NCI-H1048 (cell line): ENCODE data around the gene MRAP2.
"Not testable (repeated sequence)": the region's sequence is repeated elsewhere in the genome, so short reads cannot be mapped to it uniquely, and the experiment has no call there.

Experiments
- DNase-seq: peaks from one replicate; lab custom pipeline; 2025; lab: John Stamatoyannopoulos, UW

MRAP2 gene

GRCh38 chr6:84077645-84078044, 44.1 kb downstream of the MRAP2 start:
- DNase-seq: no peak

GRCh38 chr6:84078335-84078734, 44.8 kb downstream of the MRAP2 start:
- DNase-seq: no peak

- DNase-seq: no peak
Observed at GRCh38 chr6:84081222-84081621, 47.6 kb downstream of the MRAP2 start.

DNA sequence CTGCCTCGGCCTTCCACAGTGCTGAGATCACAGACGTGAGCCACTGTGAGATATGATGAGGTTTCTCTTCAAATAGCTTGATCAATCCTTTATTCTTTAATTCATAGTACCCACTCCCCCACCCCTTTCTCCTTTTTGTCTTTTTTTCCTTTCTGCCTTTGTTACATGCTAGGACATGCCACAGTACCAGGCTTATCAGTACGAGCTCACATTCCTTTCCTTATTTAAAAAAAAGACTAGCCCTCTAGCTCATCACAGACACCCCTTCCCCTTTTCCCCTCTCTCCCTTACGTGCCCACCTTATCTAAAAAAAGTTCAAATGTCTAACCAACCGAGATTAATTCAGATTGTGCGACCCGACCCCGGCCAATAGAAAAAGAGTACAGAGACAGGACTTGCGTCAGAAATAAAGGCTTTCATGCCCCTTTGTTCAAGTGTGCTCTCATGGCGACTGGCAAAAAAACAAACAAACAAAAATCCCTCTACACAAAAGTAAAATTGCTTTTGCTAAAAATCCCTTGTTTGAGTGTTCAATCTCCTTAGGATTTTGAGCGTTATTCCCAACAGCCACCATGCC, 49.2 kb downstream of the MRAP2 start:
- DNase-seq: no peak

- DNase-seq: not testable (repeated sequence)
Observed at GRCh38 chr6:84084705-84085104, 51.1 kb downstream of the MRAP2 start.

- no peak for DNase-seq
Observed at GRCh38 chr6:84086056-84086455, 52.5 kb downstream of the MRAP2 start.

- DNase-seq: no peak
Observed at GRCh38 chr6:84086545-84087429, 53.2 kb downstream of the MRAP2 start.

DNA sequence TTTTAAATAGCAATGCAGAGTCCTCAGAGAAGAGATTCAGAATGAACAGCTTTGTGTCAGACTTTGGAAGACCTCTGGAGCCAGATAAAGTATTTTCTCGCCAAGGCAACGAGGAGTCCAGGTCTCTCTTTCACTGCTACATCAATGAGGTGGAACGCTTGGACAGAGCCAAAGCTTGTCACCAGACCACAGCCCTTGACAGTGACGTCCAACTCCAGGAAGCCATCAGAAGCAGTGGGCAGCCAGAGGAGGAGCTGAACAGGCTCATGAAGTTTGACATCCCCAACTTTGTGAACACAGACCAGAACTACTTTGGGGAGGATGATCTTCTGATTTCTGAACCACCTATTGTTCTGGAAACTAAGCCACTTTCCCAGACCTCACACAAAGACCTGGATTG, 55.5 kb downstream of the MRAP2 start:
- DNase-seq: no peak

DNA sequence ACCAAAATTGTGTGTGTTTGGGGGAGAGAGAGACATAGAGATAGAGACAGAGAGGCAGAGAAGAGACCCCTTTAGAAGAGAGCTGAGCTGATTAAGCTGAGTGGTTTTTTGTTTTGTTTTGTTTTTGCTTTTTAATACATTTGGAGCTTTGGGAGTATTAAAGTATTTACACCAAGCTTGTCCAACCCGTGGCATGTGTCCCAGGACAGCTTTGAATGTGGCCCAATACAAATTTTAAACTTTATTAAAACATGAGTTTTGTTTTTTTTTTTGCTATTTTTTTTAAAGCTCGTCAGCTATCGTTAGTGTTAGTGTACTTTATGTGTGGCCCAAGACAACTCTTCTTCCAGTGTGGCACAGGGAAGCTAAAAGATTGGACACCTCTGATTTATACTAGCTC, 56.0 kb downstream of the MRAP2 start:
- DNase-seq: no peak

GRCh38 chr6:84093441-84094435, 60.2 kb downstream of the MRAP2 start:
- no peak for DNase-seq

DNA sequence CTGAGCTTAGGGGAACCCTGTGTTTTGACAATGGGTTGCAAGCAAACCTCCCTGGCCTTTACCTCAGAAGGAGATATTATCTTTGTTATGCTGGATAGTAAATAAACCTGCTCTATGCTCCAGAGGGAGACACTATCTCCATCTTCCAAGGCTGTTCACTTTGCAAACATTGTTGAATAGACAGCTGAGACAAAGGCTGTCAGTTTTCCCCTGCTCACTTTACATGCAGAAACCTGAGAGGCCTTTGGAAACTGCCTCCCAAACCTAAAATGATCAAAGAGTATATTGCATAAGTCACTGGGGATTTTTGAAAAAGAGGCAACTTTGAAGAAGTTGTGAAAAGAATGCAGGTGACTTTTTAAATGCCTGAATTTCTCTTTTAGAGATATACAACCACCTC, 61.6 kb downstream of the MRAP2 start:
- no peak for DNase-seq

- no peak for DNase-seq
Observed at GRCh38 chr6:84103029-84103428, 69.5 kb downstream of the MRAP2 start.

DNA sequence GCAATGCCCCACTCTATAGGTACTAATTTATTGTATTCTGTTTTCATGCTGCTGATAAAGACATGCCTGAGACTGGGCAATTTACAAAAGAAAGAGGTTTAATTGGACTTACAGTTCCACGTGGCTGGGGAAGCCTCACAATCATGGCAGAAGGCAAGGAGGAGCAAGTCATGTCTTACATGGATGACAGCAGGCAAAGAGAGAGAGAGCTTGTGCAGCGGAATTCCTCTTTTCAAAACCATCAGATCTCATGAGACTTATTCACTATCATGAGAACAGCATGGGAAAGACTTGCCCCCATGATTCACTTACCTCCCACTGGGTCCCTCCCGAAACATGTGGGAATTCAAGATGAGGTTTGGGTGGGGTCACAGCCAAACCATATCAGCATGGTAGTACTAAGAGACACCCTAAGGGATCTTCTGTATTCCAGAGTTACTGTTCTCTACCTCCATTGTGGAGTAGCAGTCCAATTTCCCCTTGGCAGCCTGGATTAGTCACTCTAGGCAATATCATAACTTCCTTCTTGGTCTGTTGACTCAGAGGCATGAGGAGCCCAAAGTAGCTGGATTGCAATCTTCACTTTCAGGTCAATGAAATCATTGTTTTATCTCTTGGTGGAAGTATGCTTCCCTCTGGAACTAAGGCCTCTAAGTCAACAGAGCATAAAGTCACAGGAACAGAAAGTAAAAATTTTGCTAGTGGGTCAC, 71.8 kb downstream of the MRAP2 start:
- not testable (repeated sequence) for DNase-seq

- DNase-seq: no peak
Observed at GRCh38 chr6:84107495-84107894, 73.9 kb downstream of the MRAP2 start.

- not testable (repeated sequence) for DNase-seq
Observed at GRCh38 chr6:84111351-84111750, 77.8 kb downstream of the MRAP2 start.

DNA sequence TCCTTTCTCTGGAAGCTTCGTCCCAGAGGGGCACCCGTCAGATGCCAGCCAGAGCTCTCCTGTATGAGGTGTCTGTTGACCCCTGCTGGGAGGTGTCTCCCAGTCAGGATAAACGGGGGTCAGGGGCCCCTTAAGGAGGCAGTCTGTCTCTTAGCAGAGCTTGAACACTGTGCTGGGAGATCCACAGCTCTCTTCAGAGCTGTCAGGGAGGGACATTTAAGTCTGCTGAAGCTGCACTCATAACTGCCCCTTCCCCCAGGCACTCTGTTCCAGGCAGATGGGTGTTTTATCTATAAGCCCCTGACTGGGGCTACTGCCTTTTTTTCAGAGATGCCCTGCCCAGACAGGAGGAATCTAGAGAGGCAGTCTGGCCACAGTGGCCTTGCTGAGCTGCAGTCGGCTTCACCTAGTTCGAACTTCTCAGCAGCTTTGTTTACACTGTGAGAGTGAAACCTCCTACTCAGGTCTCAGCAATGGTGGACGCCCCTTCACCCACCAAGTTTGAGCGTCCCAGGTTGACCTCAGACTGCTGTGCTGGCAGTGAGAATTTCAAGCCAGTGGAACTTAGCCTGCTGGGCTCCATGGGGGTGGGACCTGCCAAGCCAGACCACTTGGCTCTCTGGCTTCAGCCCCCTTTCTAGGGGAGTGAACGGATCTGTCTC, 81.5 kb downstream of the MRAP2 start:
- DNase-seq: not testable (repeated sequence)

DNA sequence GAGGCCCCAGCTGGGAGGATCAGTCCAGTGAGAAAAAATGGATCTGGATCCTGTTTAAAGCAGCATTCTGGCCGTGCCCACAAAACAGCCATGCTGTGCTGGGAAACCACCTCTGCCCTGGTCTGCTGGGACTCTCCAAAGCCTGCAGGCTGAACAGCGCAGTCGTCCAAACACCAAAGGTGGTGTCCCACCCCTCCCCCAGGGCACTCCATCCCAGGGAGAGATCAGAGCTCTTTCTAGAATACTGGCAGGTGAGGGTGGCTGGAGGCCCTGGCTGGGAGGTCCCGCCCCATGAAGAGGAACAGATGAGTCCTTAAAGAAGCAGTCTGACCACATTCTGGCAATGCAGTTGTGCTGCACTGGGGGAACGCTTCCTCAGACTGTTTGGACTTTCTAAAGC, 84.6 kb downstream of the MRAP2 start:
- no peak for DNase-seq

GRCh38 chr6:84119277-84119676, 85.7 kb downstream of the MRAP2 start:
- DNase-seq: no peak

DNA sequence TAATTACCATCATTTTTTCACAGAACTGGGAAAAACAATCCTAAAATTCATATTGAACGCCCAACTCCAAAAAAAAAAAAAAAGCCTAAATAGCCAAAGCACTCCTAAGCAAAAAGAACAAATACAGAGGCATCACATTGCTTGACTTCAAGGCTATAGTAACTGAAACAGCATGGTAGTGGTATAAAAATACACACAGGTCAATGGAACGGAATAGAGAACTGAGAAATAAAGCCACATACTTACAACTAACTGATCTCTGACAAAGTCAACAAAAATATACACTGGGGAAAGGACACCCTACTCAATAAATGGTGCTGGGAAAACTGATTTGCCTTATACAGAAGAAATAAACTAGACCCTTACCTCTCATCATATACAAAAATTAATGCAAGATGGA, 89.6 kb downstream of the MRAP2 start:
- no peak for DNase-seq

GRCh38 chr6:84129588-84129987, 96.0 kb downstream of the MRAP2 start:
- DNase-seq: not testable (repeated sequence)

DNA sequence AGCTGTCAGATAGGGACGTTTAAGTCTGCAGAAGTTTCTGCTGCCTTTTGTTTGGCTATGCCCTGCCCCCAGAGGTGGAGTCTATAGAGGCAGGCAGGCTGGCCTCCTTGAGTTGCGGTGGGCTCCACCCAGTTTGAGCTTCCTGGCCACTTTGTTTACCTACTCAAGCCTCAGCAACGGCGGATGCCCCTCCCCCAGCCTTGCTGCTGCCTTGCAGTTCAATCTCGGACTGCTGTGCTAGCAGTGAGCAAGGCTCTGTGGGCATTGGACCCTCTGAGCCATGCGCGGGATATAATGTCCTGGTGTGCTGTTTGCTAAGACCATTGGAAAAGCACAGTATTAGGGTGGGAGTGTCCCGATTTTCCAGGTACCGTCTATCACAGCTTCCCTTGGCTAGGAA, 99.8 kb downstream of the MRAP2 start:
- not testable (repeated sequence) for DNase-seq
